Aorta (tissue), 5 donors: ENCODE results near the gene NFYC. TPM values are rescaled to one million over a fixed set of nuclear protein-coding genes. Genes with fewer than 3 reads are reported as not detected.

Experiments
- ATAC-seq: fragments of 200-7000 bp; cut with Tn5 transposase; one replicate; pipeline ENCODE4 v1.9.1; 2022; ENCODE audit warnings: moderate library complexity; ENCODE audit not compliant: low FRiP score
- DNase-seq, 2 donors: peaks; one replicate each; pipeline ENCODE4 v3.0.0-alpha.2; 2020
- H3K27ac ChIP-seq, 2 donors: one replicate each; pipeline ENCODE4 v1.5.1; 2013; ENCODE audit warnings: low read length in 2 of 2, mild to moderate bottlenecking in 2 of 2, moderate library complexity in 2 of 2, control low read depth in 1 of 2, inconsistent platforms in 1 of 2, low read depth in 1 of 2
- H3K27me3 ChIP-seq, 2 donors: one replicate each; pipeline ENCODE4 v1.6.1; 2013; ENCODE audit warnings: control low read depth in 1 of 2, low read length in 1 of 2, mild to moderate bottlenecking in 1 of 2, moderate library complexity in 1 of 2; ENCODE audit not compliant: insufficient read depth in 2 of 2, control insufficient read depth in 1 of 2
- H3K36me3 ChIP-seq, 2 donors: one replicate each; pipeline ENCODE4 v1.6.1; 2013; ENCODE audit warnings: control low read depth in 1 of 2, low read length in 1 of 2, mild to moderate bottlenecking in 1 of 2; ENCODE audit not compliant: insufficient read depth in 2 of 2, control insufficient read depth in 1 of 2
- H3K4me1 ChIP-seq, 2 donors: one replicate each; pipeline ENCODE4 v1.6.1; 2013; ENCODE audit warnings: low read length in 2 of 2, control low read depth in 1 of 2, mild to moderate bottlenecking in 1 of 2, moderate library complexity in 1 of 2; ENCODE audit not compliant: insufficient read depth in 2 of 2, control insufficient read depth in 1 of 2
- H3K4me3 ChIP-seq, 2 donors: one replicate each; pipeline ENCODE4 v1.5.1; 2013; ENCODE audit warnings: low read length in 2 of 2, control low read depth in 1 of 2, mild to moderate bottlenecking in 1 of 2
- H3K9me3 ChIP-seq: one replicate; pipeline ENCODE4 v1.6.1; 2013; ENCODE audit warnings: mild to moderate bottlenecking, low read length; ENCODE audit not compliant: control insufficient read depth
- WGBS, 2 donors: extraction: QIAGEN DNeasy Blood & Tissue Kit; methylation state at CpG; one replicate each; pipeline ENCODE4 v1.1.7; 2013; 5-methylcytosine and 5-hydroxymethylcytosine counted together
- intact Hi-C, 2 donors: fragments of 100-400 bp; cut with DNase I; formaldehyde crosslinking; loops; one replicate each; pipeline versions ENCODE4 v1.14.2 to v1.15.0; 2022
- polyA plus RNA-seq, 2 donors: library from polyadenylated mRNA; stranded (reverse); fragments of 200-250 nt; gene quantifications; one replicate each; pipeline ENCODE4 v1.2.3, GENCODE V29; 2013
- total RNA-seq, 2 donors: library from RNA; stranded (reverse); fragmentation: NEBNext Ultra II Directional; extraction: Animal tissue kit (Norgen Biotek cat#: 25700); gene quantifications; one replicate each; pipeline ENCODE4 v1.2.1, GENCODE V29; 2021
- donor health status: healthy with polysubstance abuse.
- donor health status: Bipolar disorder and iron deficiency.
- donor health status: DM: no; HTN: no; CAD: no.
- donor health status: DM: no; HTN: no; CAD: no.
- donor health status: DM: yes; HTN: yes; CAD: no.

Gene NFYC
- total and polyA plus RNA-seq, 4 donors = 21.3 to 56.4 (median 37.6) TPM

DNA sequence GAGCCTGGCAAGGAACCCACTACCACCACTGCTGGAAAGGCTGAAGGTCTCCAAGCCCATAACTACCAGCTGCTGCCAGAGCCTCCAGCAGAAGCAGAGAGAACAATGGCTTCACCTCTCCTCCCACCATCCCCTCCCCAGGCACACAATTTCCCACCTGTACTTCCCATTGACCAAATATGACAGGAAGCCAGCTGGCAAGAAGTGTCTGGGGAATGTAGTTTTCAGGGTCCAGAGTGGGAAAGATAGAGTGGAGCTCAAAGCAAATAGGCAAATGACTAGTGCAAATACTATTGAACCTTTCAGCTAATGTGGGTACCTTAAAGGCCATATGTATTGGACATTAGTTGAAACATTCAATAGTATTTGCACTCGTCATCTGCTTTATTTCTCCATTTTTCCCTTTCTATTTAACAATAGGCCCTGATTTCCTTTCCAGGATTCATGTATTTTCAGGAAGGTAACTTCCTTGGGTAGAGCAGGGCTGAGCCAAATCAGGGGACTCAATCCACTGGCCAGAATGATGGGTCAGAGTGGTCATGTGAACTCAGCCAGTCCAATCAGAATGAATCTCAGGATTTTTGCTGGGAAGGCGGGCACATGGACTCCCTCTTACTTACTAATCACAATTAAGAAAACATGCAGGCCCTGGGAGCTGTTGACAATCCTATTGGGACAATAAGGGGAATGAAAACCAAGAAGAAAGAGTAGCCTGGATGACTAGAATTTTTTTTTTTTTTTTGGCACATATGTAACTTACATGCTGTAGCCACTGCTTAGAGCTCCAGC lies 12.1 kb upstream of the NFYC start:
- intact Hi-C loops = loop anchor here in 1 of 2 donors (10.0 kb wide), 1 partner anchor 165 kb away; no protein-coding TSS in a partner anchor
- WGBS, 2 donors = 98 to 99% methylated on average over 2 of the region's 2 CpGs
- H3K4me3 ChIP-seq = no peak overlapping the region
- H3K36me3 ChIP-seq = no peaks in the 10 kb centered on the region
- H3K27me3 ChIP-seq = no peaks in the 10 kb centered on the region
- no peak for ATAC-seq
- H3K4me1 ChIP-seq = peaks cover 0 to 2% of the 10 kb centered on the region in 2 donors
- no peak overlapping the region for H3K27ac ChIP-seq
- no peaks in the 10 kb centered on the region for H3K9me3 ChIP-seq
- no peak for DNase-seq

DNA sequence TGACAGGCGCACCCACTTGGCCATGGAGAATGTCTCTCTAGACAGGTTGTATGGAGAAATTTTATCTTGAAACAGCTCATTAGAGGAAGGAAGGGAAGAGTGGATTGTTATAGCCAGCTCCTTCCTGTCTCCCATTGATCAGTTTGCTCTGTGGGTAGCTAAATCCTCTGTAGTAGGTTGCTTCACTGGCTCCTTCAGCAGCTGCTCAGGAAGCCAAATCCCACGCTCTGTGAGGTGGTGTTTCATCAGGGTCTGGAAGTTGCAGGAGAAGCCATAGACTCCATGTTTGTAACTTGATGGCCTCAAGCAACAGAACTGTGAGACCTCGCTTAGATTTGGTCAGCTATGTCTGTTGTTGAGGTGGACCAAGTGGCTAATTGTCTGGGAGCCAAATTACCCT lies 6.8 kb upstream of the NFYC start:
- WGBS, 2 donors = 94 to 96% methylated on average over 3 of the region's 3 CpGs
- ATAC-seq = no peak
- Histone ChIP-seq H3K27ac (no peak overlapping the region), H3K4me3 (no peak overlapping the region), H3K4me1 (no peaks in the 10 kb centered on the region), H3K9me3 (no peaks in the 10 kb centered on the region), H3K36me3 (no peaks in the 10 kb centered on the region), H3K27me3 (no peaks in the 10 kb centered on the region)
- intact Hi-C loops = no loop called here
- DNase-seq = no peak

DNA sequence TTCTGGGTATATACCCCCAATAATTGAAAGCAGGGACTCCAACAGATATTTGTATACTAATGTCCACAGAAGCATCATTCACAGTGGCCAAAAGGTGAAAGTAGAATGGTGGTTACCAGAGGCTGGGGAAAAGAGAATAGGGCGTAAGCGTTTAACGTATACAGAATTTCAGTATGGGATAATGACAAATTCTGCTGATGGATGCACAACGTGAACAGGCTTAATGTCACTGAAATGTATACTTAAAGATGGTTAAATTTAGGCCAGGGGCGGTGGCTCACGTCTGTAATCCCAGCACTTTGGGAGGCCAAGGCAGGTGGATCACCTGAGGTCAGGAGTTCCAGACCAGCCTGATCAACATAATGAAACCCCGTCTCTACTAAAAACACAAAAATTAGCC lies 4.4 kb upstream of the NFYC start:
- Histone ChIP-seq H3K27ac (no peak overlapping the region), H3K36me3 (no peaks in the 10 kb centered on the region), H3K27me3 (no peaks in the 10 kb centered on the region), H3K9me3 (no peaks in the 10 kb centered on the region), H3K4me3 (no peak overlapping the region), H3K4me1 (no peaks in the 10 kb centered on the region)
- ATAC-seq (no peak), DNase-seq (no peak)
- intact Hi-C loops = no loop called here
- 93 to 96% methylated on average over 7 of the region's 7 CpGs for WGBS, 2 donors

DNA sequence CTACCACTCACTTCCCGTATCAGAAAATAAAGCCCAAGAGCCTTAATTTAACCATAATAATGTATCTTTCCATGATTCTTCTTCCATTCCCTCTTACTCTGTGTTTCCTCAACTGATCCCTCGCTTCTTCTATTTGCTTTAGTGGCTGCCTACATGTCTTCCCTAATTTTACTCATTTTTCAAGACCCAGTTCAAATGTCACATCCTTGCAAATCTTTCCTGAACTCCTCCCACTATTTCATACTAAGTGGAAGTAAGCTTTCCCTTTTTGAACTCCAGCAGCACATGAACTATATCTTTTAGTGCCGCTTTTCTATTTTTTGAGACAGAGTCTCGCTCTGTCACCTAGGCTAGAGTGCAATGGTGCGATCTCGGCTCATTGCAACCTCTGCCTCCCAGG lies 3.8 kb upstream of the NFYC start:
- H3K27me3 ChIP-seq = no peaks in the 10 kb centered on the region
- intact Hi-C loops = no loop called here
- H3K4me3 ChIP-seq = no peak overlapping the region
- H3K36me3 ChIP-seq = no peaks in the 10 kb centered on the region
- ATAC-seq (no peak), DNase-seq (no peak)
- WGBS, 2 donors = 93 to 94% methylated on average over 6 of the region's 6 CpGs
- no peaks in the 10 kb centered on the region for H3K4me1 ChIP-seq
- no peak overlapping the region for H3K27ac ChIP-seq
- H3K9me3 ChIP-seq = no peaks in the 10 kb centered on the region

DNA sequence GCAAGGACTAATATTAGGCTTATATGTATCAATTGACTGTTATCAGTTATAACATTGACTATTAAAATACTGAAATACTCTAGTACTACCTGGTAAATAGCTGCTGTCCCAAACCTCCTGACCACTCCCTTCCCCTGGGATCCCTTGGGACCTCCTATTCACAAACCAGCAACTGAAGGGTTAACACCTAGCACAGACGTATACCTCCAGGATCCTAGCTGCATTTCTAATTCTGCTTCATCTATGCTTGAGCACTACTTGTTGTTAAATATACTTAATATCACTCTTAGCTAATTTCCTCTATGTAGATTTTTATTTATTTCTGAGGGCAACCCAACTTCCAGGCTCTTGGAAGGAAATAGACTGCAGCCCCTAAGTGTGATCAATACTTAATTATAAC lies 1.8 kb upstream of the NFYC start:
- ATAC-seq (no peak), DNase-seq (no peak)
- H3K4me3 ChIP-seq = no peak overlapping the region
- H3K27ac ChIP-seq = no peak overlapping the region
- H3K36me3 ChIP-seq = no peaks in the 10 kb centered on the region
- H3K27me3 ChIP-seq = no peaks in the 10 kb centered on the region
- H3K4me1 ChIP-seq = peaks cover 0 to 5% of the 10 kb centered on the region in 2 donors
- H3K9me3 ChIP-seq = no peaks in the 10 kb centered on the region
- intact Hi-C loops = loop anchor here in 1 of 2 donors (10.0 kb wide), 1 partner anchor 115 kb away; no protein-coding TSS in a partner anchor
- WGBS, 2 donors = 11 to 15% methylated on average over 1 of the region's 1 CpG

DNA sequence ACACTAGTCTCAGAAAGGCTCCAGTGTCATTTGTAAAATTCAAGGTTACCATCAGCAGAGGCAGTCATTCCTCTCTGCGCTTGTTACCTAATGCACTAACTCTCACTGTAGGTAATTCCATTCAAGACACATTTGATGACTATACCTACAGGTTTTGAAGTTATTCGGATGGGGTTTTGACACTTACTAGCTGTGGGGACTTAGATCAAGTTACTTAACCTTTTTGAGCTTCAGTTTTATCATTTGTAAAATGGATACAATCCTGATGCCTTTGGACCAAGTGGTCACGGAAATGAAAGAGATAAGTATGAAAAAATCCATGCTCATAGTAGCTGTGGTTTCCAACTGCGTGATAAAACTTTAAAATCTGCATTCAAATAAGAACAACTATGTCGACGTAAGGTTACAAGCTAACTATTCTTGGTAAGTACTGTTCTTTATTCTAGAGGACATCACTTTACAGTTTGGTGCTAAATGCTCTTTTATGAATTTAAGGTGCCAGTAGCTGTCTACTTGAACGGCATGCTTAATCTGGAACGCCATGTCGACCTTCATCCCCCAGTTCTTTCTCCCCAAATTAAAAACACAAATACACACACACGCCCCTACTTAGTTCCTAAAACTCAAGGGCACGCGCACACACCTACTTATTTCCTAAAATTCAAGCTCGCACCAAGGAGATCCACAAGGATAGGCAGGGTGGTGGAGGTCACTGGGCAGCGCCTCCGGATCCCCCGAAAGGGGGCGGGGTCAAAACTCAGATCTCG lies 550 bp upstream of the NFYC start:
- Histone ChIP-seq H3K9me3 (no peaks in the 10 kb centered on the region), H3K36me3 (no peaks in the 10 kb centered on the region), H3K27me3 (no peaks in the 10 kb centered on the region), H3K27ac (peak overlapping the region; percentile 10 to 48), H3K4me3 (peak overlapping the region; percentile 40 to 48), H3K4me1 (peaks cover 0 to 5% of the 10 kb centered on the region in 2 donors)
- no peak for DNase-seq
- 14 to 17% methylated on average over 18 of the region's 18 CpGs for WGBS, 2 donors
- ATAC-seq = no peak
- intact Hi-C loops = loop anchor here in 1 of 2 donors (10.0 kb wide), 1 partner anchor 114 kb away; no protein-coding TSS in a partner anchor

DNA sequence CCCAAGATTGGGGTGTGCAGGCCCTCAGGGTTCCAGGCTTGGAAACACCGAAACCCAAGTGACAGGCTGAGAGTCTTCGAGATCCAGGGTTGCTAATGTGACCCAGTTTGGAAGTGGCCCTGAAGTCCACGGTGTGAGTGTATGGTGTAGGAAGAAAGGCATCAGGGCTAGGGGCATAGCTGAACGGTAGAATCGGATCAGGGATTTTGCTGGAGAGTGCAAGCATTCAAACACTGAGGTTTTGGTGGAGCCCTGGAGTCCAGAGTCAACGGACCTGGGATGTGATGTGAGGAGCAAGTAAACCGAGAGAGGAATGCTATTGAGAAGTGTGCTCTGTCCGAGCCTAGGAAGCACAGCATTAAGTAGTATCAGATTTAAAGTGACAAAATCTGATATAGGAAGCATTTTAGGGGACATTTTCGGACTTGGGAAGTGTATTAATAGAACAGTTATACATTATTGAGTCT lies 958 bp downstream of the NFYC start:
- H3K36me3 ChIP-seq = no peaks in the 10 kb centered on the region
- peaks cover 0 to 5% of the 10 kb centered on the region in 2 donors for H3K4me1 ChIP-seq
- no peak for DNase-seq
- peak overlapping the region; percentile 44 to 58 for H3K4me3 ChIP-seq
- H3K27ac ChIP-seq = peak overlapping the region in 1 of 2 donors; percentile 95
- no peaks in the 10 kb centered on the region for H3K27me3 ChIP-seq
- H3K9me3 ChIP-seq = no peaks in the 10 kb centered on the region
- intact Hi-C loops = loop anchor here in 1 of 2 donors (10.0 kb wide), 1 partner anchor 112 kb away; no protein-coding TSS in a partner anchor
- ATAC-seq = peak; percentile 24
- 1 to 3% methylated on average over 9 of the region's 9 CpGs for WGBS, 2 donors

DNA sequence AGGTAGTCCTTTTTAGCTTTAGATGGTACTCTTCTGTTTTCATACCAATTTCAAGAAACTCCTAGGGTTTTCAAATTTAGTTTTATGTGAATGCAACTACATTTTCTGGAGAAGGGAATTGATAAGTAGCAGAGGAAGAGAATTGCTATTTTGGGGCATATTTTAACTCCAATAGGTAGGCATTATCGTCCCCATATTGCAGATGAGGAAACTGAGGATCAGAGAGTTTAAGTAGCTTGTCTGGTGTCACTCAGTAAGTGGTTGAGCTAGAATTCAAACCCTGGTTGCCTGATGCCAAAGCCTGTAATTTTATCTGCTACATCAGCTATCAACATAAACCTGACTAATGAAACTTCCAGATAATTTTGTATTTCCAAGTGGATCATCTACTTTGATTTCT lies 1.9 kb downstream of the NFYC start:
- H3K4me1 ChIP-seq = peaks cover 0 to 5% of the 10 kb centered on the region in 2 donors
- no peaks in the 10 kb centered on the region for H3K9me3 ChIP-seq
- no peaks in the 10 kb centered on the region for H3K27me3 ChIP-seq
- ATAC-seq = no peak
- H3K27ac ChIP-seq = no peak overlapping the region
- H3K4me3 ChIP-seq = no peak overlapping the region
- 79 to 87% methylated on average over 1 of the region's 1 CpG for WGBS, 2 donors
- intact Hi-C loops = loop anchor here in 1 of 2 donors (10.0 kb wide), 1 partner anchor 111 kb away; no protein-coding TSS in a partner anchor
- no peak for DNase-seq
- no peaks in the 10 kb centered on the region for H3K36me3 ChIP-seq
